KMS-11 (cell line): ENCODE data around the gene PCDH18.
A peak's percentile ranks its signal among the peaks of the same experiment; 100 is the strongest.

Experiments used
- H2AFZ ChIP-seq: fragments of 200-600 bp; sonication (generic); 2 replicates; pipeline ENCODE4 v1.6.1; 2016; ENCODE audit warnings: antibody characterized with exemption, mixed run types, low read depth
- H3K27ac ChIP-seq: fragments of 200-600 bp; sonication (generic); 2 replicates; pipeline ENCODE4 v1.6.1; 2016; ENCODE audit warnings: mild to moderate bottlenecking, mixed run types
- H3K27me3 ChIP-seq: fragments of 200-600 bp; sonication (generic); 2 replicates; pipeline ENCODE4 v1.6.1; 2017; ENCODE audit warnings: mild to moderate bottlenecking, low read depth, mixed run types, moderate library complexity; ENCODE audit not compliant: insufficient read depth
- H3K36me3 ChIP-seq: fragments of 200-600 bp; sonication (generic); 2 replicates; pipeline ENCODE4 v1.6.1; 2017; ENCODE audit warnings: mild to moderate bottlenecking, mixed run types; ENCODE audit not compliant: insufficient read depth
- H3K4me1 ChIP-seq: fragments of 200-600 bp; sonication (generic); 2 replicates; pipeline ENCODE4 v1.6.1; 2016; ENCODE audit warnings: mild to moderate bottlenecking, low read depth, mixed run types; ENCODE audit not compliant: poor library complexity, severe bottlenecking
- H3K4me2 ChIP-seq: fragments of 200-600 bp; sonication (generic); 2 replicates; pipeline ENCODE4 v1.7.0; 2016; ENCODE audit warnings: mild to moderate bottlenecking, mixed run types
- H3K4me3 ChIP-seq: fragments of 200-600 bp; sonication (generic); IDR thresholded peaks from 2 replicates; pipeline ENCODE4 v1.6.1; 2017; ENCODE audit warnings: low read depth, low read length, mixed read lengths; ENCODE audit not compliant: insufficient read depth
- H3K79me2 ChIP-seq: fragments of 200-600 bp; sonication (generic); 2 replicates; pipeline ENCODE4 v1.6.1; 2016; ENCODE audit warnings: low read depth, mixed run types; ENCODE audit not compliant: insufficient read depth
- H3K9ac ChIP-seq: fragments of 200-600 bp; sonication (generic); 2 replicates; pipeline ENCODE4 v1.6.1; 2016; ENCODE audit warnings: mild to moderate bottlenecking, mixed run types
- H4K20me1 ChIP-seq: fragments of 200-600 bp; sonication (generic); 2 replicates; pipeline ENCODE4 v1.6.1; 2016; ENCODE audit warnings: mild to moderate bottlenecking, mixed run types; ENCODE audit not compliant: insufficient read depth
- TF ChIP-seq, protein P1 (sequence below): fragments of 200-600 bp; sonication (generic); conservative IDR thresholded peaks from 2 replicates; pipeline ENCODE4 v1.6.1; 2017; ENCODE audit warnings: low read depth, mild to moderate bottlenecking, antibody characterized with exemption, low read length, moderate library complexity, mixed read lengths

PCDH18 gene

DNA sequence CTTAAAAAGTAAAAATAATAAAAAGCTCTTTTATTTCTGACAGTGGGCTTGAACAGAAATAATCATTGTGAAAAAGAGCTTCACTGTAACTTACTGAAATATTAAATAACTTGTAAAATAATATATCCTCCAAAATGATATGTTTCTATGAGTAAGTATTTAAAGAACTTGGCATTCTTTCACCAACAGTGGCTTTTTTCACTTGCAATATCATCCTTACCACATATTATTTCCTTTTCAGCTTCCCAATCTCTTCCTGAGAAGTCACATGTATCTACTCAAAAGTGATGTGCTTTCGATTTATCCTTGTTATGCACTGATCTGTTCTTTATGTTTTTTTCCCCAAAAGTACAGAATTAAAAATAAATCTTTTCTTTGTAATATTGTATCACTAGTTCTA is 2.2 kb upstream of the PCDH18 start:
- Histone ChIP-seq H3K36me3 (no peaks in the 10 kb centered on the region), H3K4me1 (peaks cover 13% of the 10 kb centered on the region), H3K27me3 (no peaks in the 10 kb centered on the region), H3K9ac (no peak overlapping the region), H4K20me1 (no peaks in the 10 kb centered on the region), H3K79me2 (no peaks in the 10 kb centered on the region), H2AFZ (no peak overlapping the region), H3K4me3 (no peak overlapping the region), H3K27ac (no peak overlapping the region), H3K4me2 (no peak overlapping the region)
- TF ChIP-seq, protein P1, sequence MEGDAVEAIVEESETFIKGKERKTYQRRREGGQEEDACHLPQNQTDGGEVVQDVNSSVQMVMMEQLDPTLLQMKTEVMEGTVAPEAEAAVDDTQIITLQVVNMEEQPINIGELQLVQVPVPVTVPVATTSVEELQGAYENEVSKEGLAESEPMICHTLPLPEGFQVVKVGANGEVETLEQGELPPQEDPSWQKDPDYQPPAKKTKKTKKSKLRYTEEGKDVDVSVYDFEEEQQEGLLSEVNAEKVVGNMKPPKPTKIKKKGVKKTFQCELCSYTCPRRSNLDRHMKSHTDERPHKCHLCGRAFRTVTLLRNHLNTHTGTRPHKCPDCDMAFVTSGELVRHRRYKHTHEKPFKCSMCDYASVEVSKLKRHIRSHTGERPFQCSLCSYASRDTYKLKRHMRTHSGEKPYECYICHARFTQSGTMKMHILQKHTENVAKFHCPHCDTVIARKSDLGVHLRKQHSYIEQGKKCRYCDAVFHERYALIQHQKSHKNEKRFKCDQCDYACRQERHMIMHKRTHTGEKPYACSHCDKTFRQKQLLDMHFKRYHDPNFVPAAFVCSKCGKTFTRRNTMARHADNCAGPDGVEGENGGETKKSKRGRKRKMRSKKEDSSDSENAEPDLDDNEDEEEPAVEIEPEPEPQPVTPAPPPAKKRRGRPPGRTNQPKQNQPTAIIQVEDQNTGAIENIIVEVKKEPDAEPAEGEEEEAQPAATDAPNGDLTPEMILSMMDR, result no peak

DNA sequence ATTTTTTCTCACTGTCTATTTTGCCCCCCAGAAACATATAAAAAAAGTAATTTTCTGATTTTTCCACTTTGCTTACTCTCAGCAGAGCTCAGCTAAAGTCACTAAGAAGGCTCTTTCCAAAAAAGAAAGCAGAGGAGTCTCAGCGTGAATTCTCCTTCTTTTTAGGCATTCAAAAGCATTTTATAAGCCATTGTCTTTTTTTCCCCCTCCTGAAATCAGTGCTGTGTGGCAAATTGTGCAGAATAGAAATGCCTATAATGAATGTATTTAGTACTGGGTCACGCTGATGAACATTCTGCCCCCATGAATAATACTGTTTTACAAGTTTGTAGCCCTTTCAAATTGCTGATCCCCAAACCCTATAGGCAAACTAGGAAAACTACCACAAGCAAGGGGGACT is 1.6 kb upstream of the PCDH18 start:
- no peak overlapping the region for H3K4me3 ChIP-seq
- H3K9ac ChIP-seq, result no peak overlapping the region
- peak overlapping the region; percentile 99 for H2AFZ ChIP-seq
- H3K4me1 ChIP-seq, result peaks cover 13% of the 10 kb centered on the region
- H3K27ac ChIP-seq, result no peak overlapping the region
- no peaks in the 10 kb centered on the region for H4K20me1 ChIP-seq
- H3K79me2 ChIP-seq, result no peaks in the 10 kb centered on the region
- H3K27me3 ChIP-seq, result no peaks in the 10 kb centered on the region
- H3K4me2 ChIP-seq, result no peak overlapping the region
- no peaks in the 10 kb centered on the region for H3K36me3 ChIP-seq
- TF ChIP-seq, protein P1, result no peak

DNA sequence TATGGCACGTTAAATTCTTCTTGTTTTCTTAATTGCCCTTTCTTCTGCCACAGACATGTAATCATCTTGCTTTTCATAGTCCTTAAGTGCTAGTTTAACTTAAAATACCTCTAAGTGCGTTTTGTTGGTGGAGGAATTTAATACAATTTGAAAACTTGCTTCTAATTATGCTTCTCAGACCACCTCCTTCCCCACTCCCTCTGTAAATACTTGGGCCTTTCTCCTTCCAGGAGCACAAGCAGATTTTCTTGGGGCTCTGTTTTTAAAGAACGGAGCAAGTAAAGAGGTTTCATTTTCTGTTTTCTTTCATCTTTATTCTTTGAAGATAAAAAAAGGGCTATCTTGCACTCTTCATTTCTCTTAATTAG is 559 bp upstream of the PCDH18 start:
- peak overlapping the region; percentile 62 for H3K9ac ChIP-seq
- no peaks in the 10 kb centered on the region for H3K27me3 ChIP-seq
- H3K36me3 ChIP-seq, result no peaks in the 10 kb centered on the region
- peak overlapping the region; percentile 99 for H2AFZ ChIP-seq
- TF ChIP-seq, protein P1, result no peak
- no peak overlapping the region for H3K4me3 ChIP-seq
- H3K4me1 ChIP-seq, result peaks cover 13% of the 10 kb centered on the region
- H3K79me2 ChIP-seq, result no peaks in the 10 kb centered on the region
- H3K27ac ChIP-seq, result peak overlapping the region; percentile 73
- H4K20me1 ChIP-seq, result no peaks in the 10 kb centered on the region
- H3K4me2 ChIP-seq, result peak overlapping the region; percentile 98

DNA sequence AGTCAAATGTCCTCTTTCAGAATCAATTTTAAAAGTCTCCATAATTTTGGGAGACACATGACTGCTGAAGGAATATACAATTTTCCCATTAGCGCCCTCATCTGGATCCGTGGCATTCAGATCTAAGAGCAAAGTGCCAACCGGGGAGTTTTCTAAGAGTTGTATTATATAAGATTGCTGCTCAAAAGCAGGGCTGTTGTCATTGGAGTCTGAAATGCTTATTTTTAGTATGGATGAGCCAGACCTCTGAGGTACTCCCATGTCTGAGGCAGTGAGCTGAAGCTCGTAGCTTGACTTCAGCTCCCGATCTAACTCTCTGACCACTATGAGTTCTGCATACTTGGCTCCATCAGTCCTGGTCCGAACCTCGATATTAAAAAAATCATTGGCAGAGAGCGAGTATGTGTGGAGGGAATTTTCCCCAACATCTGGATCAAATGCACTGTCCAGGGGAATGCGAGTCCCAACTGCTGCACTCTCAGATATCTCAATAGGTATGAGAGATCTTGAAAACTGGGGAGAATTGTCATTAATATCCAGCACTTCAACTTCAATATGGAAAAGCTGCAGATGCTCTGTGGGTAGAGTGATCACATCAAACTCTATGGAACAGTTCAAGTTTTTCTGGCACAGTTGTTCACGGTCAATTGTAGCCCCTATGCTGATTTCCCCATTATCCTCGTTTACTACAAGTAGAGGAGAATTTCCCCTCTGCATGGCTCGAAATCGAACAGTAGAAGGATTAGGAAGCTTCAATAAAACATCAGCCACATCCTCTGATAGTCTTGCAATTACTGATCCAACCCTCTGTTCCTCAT is 917 bp downstream of the PCDH18 start:
- H3K4me2 ChIP-seq, result peak overlapping the region; percentile 98
- H3K9ac ChIP-seq, result peak overlapping the region; percentile 62; the same call in 1 of the 2 replicates
- H3K4me3 ChIP-seq, result no peak overlapping the region
- H3K4me1 ChIP-seq, result peaks cover 13% of the 10 kb centered on the region
- no peaks in the 10 kb centered on the region for H3K79me2 ChIP-seq
- no peaks in the 10 kb centered on the region for H3K36me3 ChIP-seq
- H2AFZ ChIP-seq, result peak overlapping the region; percentile 99
- no peaks in the 10 kb centered on the region for H3K27me3 ChIP-seq
- TF ChIP-seq, protein P1, result no peak
- no peaks in the 10 kb centered on the region for H4K20me1 ChIP-seq
- H3K27ac ChIP-seq, result peak overlapping the region; percentile 73; the same call in 1 of the 2 replicates
